ENCODE data around the gene RABEP2. TPM values are rescaled to one million over a fixed set of nuclear protein-coding genes. Genes with fewer than 3 reads are reported as not detected.

The RABEP2 gene
- total and polyA plus RNA-seq, 9 of the 15 experiments (the other 6 are each of a cell fraction or from before 2014, with no cell fraction given) = 0.15 to 13.4 (median 3.5) TPM

GRCh38 chr16:28935924-28936783 lies 11.1 kb upstream of the RABEP2 start (continued):
- TF ChIP-seq PRPF4 (IDR thresholded peaks at IDR 0.05; ENCODE audit: insufficient read depth, low read depth, low read length, poor library complexity, severe bottlenecking) = no peak
- TF ChIP-seq HCFC1 (IDR thresholded peaks at IDR 0.05; ENCODE audit: low read depth, low read length) = peak; percentile 13; the same call in 1 of the 2 replicates
- no peak for TF ChIP-seq IRF9 (tag; IDR thresholded peaks at IDR 0.05)
- 0 out of 2 replicates have a peak, but pooled peaks have one; percentile 29 for TF ChIP-seq GABPA (tag; conservative IDR thresholded peaks at IDR 0.05; ENCODE audit: low read depth)
- TF ChIP-seq TOE1 (IDR thresholded peaks at IDR 0.05; ENCODE audit: borderline replicate concordance) = 0 out of 2 replicates have a peak, but pooled peaks have one; percentile 25
- TF ChIP-seq TOE1 (CRISPR knock-in tag; IDR thresholded peaks at IDR 0.05; ENCODE audit: borderline replicate concordance, low read depth) = no peak
- peak; percentile 94 for TF ChIP-seq SPI1 (IDR thresholded peaks at IDR 0.05; ENCODE audit: borderline replicate concordance, low read depth, low read length)
- peak; percentile 59; the same call in 1 of the 2 replicates for TF ChIP-seq ELF1 (tag; IDR thresholded peaks at IDR 0.05)
- peak; percentile 75 for TF ChIP-seq MYC (IDR thresholded peaks at IDR 0.05; ENCODE audit: low read depth, low read length)
- no peak for TF ChIP-seq MYC (CRISPR knock-in tag; IDR thresholded peaks at IDR 0.05; ENCODE audit: borderline replicate concordance, low read depth)
- TF ChIP-seq NR4A1 (CRISPR knock-in tag; IDR thresholded peaks at IDR 0.05) = no peak
- TF ChIP-seq NR4A1 (tag; IDR thresholded peaks at IDR 0.05) = no peak
- TF ChIP-seq POLR2B (IDR thresholded peaks at IDR 0.05; ENCODE audit: low read depth, partially characterized antibody) = peak; percentile 35
- no peak for TF ChIP-seq CAMTA2 (CRISPR knock-in tag; conservative IDR thresholded peaks at IDR 0.05)
- TF ChIP-seq SAP30 (IDR thresholded peaks at IDR 0.05; ENCODE audit: borderline replicate concordance, insufficient read depth, low read depth, low read length, poor library complexity, severe bottlenecking) = peak; percentile 76
- peak in 1 of 2 experiments; percentile 70; a peak in 2 of 4 replicates for TF ChIP-seq HDAC1 (IDR thresholded peaks at IDR 0.05)
- no peak for TF ChIP-seq TGIF2 (CRISPR knock-in tag; IDR thresholded peaks at IDR 0.05)
- no peak for TF ChIP-seq CREB1 (IDR thresholded peaks at IDR 0.05)
- peak; percentile 52; the same call in 1 of the 2 replicates for TF ChIP-seq CREB1 (CRISPR knock-in tag; IDR thresholded peaks at IDR 0.05)
- TF ChIP-seq, protein P1, sequence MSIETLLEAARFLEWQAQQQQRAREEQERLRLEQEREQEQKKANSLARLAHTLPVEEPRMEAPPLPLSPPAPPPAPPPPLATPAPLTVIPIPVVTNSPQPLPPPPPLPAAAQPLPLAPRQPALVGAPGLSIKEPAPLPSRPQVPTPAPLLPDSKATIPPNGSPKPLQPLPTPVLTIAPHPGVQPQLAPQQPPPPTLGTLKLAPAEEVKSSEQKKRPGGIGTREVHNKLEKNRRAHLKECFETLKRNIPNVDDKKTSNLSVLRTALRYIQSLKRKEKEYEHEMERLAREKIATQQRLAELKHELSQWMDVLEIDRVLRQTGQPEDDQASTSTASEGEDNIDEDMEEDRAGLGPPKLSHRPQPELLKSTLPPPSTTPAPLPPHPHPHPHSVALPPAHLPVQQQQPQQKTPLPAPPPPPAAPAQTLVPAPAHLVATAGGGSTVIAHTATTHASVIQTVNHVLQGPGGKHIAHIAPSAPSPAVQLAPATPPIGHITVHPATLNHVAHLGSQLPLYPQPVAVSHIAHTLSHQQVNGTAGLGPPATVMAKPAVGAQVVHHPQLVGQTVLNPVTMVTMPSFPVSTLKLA (conservative IDR thresholded peaks at IDR 0.05) = peak; percentile 39 to 73; a peak in 3 of 4 replicates
- TF ChIP-seq E2F6 (IDR thresholded peaks at IDR 0.05; ENCODE audit: borderline replicate concordance in 1 of 2, extremely low read depth in 1 of 2, insufficient read depth in 1 of 2, insufficient read length in 1 of 2, low read depth in 1 of 2, low read length in 1 of 2, poor library complexity in 1 of 2, severe bottlenecking in 1 of 2) = peak; percentile 85 to 94
- TF ChIP-seq POU5F1 (IDR thresholded peaks at IDR 0.05; ENCODE audit: borderline replicate concordance, low read depth, low read length, partially characterized antibody) = no peak
- TF ChIP-seq ZBTB1 (CRISPR knock-in tag; IDR thresholded peaks at IDR 0.05; ENCODE audit: borderline replicate concordance, low read depth) = no peak
